ENCODE results near the gene RANBP9. TPM values are rescaled to one million over a fixed set of nuclear protein-coding genes. Genes with fewer than 3 reads are reported as not detected.

Gene RANBP9
- total RNA-seq, 2 donors from 2014 or later = 51.6 to 53.8 TPM

DNA sequence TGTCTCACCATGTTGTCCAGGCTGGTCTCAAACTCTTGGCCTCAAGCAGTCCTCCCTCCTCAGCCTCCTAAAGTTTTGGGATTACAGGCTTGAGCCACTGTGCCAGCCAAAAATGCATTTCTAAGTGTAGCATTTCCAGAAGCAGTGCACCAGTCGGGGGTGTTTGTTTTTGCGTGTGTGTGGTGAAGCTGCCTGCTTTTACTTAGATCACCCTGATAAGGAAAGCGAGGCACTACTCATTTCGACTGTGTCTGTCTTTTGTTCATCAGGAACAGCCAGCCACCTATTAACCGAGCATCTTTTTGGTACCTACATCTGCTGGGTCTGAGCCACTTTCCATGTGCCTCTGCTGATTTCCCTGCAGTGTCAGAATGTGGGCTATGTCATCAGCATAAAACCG lies 118.5 kb downstream of the RANBP9 start:
- H3K27me3 ChIP-seq (replicated peaks; ENCODE audit: insufficient read depth) = no peaks in the 10 kb centered on the region
- no peak overlapping the region for H3K27ac ChIP-seq
- no peak overlapping the region for H3K4me3 ChIP-seq
- DNase-seq (ENCODE audit: low spot score) (no peak), ATAC-seq (ENCODE audit: insufficient number of reproducible peaks, low FRiP score, low read depth) (no peak)
- no peaks in the 10 kb centered on the region for H3K4me1 ChIP-seq (ENCODE audit: control insufficient read depth in 1 of 2, low read depth in 2 of 2)
- no peaks in the 10 kb centered on the region for H3K9me3 ChIP-seq
- peaks cover 4% of the 10 kb centered on the region for H3K36me3 ChIP-seq
- no peak for TF ChIP-seq CTCF (IDR thresholded peaks at IDR 0.05)

DNA sequence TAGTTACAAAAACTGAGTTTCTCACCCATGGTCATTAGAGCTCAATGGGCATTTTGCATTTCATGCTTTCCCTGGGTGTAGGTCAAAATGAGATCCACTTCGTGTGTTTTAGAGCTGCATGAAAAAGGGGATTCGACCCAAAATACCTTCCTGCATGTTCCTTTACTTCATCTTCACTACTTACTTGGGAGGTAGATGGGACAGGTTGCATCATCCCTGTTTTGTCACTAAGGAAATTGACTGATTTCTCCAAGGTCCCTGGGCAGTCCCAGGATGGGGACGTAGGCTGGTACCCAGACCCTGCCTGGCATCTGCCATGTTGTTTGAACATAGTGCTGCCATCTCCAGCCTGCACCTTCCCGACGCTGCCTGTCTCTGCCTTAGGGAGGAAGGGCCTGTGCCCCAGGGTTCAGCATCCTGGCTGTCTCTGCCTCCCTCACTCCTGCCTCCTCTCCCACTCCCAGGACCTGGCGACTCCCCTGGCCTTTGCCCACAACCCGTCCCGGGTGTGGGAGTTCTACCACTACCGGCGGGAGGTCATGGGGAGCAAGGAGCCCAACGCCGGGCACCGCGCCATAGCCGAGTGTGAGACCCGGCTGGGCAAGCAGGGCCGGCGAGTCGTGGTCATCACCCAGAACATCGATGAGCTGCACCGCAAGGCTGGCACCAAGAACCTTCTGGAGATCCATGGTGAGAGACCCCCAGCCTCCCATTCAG lies 120.3 kb downstream of the RANBP9 start:
- Histone ChIP-seq H3K27ac (no peak overlapping the region), H3K36me3 (peaks cover 9% of the 10 kb centered on the region), H3K4me3 (no peak overlapping the region), H3K9me3 (no peaks in the 10 kb centered on the region), H3K4me1 (ENCODE audit: control insufficient read depth in 1 of 2, low read depth in 2 of 2) (no peaks in the 10 kb centered on the region), H3K27me3 (replicated peaks; ENCODE audit: insufficient read depth) (no peaks in the 10 kb centered on the region)
- TF ChIP-seq CTCF (IDR thresholded peaks at IDR 0.05) = no peak
- no peak for ATAC-seq (ENCODE audit: insufficient number of reproducible peaks, low FRiP score, low read depth)
- DNase-seq (ENCODE audit: low spot score) = no peak

DNA sequence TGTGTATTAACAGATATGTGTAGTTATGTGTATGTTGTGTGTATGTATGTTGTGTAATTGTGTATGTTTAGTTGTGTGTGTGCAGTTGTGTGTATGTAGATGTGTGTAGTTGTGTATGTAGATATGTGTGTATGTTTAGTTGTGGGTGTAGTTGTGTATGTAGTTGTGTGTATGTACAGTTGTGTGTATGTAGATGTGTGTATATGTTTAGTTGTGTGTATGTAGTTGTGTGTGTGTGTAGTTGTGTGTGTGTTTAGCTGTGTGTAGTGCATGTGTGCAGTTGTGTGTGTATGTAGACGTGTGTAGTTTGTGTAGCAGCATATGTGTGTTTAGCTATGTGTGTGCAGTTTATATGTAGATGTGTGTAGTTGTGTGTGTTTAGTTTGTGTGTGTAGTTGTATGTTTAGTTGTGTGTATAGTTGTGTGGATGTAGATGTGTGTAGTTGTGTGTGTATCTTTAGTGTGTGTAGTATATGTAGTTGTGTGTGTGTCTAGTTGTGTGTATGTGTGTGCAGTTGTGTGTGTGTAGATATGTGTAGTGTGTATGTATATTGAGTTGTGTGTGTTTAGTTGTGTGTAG lies 121.0 kb downstream of the RANBP9 start:
- ATAC-seq (ENCODE audit: insufficient number of reproducible peaks, low FRiP score, low read depth) (no peak), DNase-seq (ENCODE audit: low spot score) (no peak)
- Histone ChIP-seq H3K4me3 (no peak overlapping the region), H3K27ac (no peak overlapping the region), H3K4me1 (ENCODE audit: control insufficient read depth in 1 of 2, low read depth in 2 of 2) (no peaks in the 10 kb centered on the region), H3K27me3 (replicated peaks; ENCODE audit: insufficient read depth) (no peaks in the 10 kb centered on the region), H3K36me3 (peaks cover 9% of the 10 kb centered on the region), H3K9me3 (no peaks in the 10 kb centered on the region)
- no peak for TF ChIP-seq CTCF (IDR thresholded peaks at IDR 0.05)

GRCh38 chr6:13589801-13590200 lies 121.8 kb downstream of the RANBP9 start:
- ATAC-seq (ENCODE audit: insufficient number of reproducible peaks, low FRiP score, low read depth) (no peak), DNase-seq (ENCODE audit: low spot score) (no peak)
- H3K9me3 ChIP-seq = no peaks in the 10 kb centered on the region
- no peak for TF ChIP-seq CTCF (IDR thresholded peaks at IDR 0.05)
- H3K4me3 ChIP-seq = no peak overlapping the region
- peaks cover 5% of the 10 kb centered on the region for H3K36me3 ChIP-seq
- no peak overlapping the region for H3K27ac ChIP-seq
- H3K27me3 ChIP-seq (replicated peaks; ENCODE audit: insufficient read depth) = no peaks in the 10 kb centered on the region
- no peaks in the 10 kb centered on the region for H3K4me1 ChIP-seq (ENCODE audit: control insufficient read depth in 1 of 2, low read depth in 2 of 2)

- DNase-seq (ENCODE audit: low spot score) (no peak), ATAC-seq (ENCODE audit: insufficient number of reproducible peaks, low FRiP score, low read depth) (no peak)
- H3K9me3 ChIP-seq = no peaks in the 10 kb centered on the region
- no peak overlapping the region for H3K4me3 ChIP-seq
- no peak for TF ChIP-seq CTCF (IDR thresholded peaks at IDR 0.05)
- H3K27me3 ChIP-seq (replicated peaks; ENCODE audit: insufficient read depth) = no peaks in the 10 kb centered on the region
- no peaks in the 10 kb centered on the region for H3K4me1 ChIP-seq (ENCODE audit: control insufficient read depth in 1 of 2, low read depth in 2 of 2)
- H3K36me3 ChIP-seq = peaks cover 9% of the 10 kb centered on the region
- H3K27ac ChIP-seq = no peak overlapping the region
Observed at GRCh38 chr6:13586603-13587542, 124.8 kb downstream of the RANBP9 start.
